Tibial nerve (tissue), 4 donors: ENCODE measurements around the gene AIDA.
"Not testable (repeated sequence)": the region's sequence is repeated elsewhere in the genome, so short reads cannot be mapped to it uniquely, and the experiment has no call there.

Experiments used
- CTCF ChIP-seq, 5 experiments: fragments of 200-600 bp in 3 of 5; fragments of 450-650 bp in 2 of 5; sonication (generic) in 3 of 5; IDR thresholded peaks; one replicate each; pipeline ENCODE4 v1.5.1; 2016 to 2019; ENCODE audit warnings: antibody characterized with exemption in 5 of 5, mild to moderate bottlenecking in 3 of 5, moderate library complexity in 2 of 5
- EP300 ChIP-seq, 2 donors: sonication (generic); formaldehyde crosslinking; IDR thresholded peaks; one replicate each; pipeline ENCODE4 v1.6.1; 2017; ENCODE audit warnings: antibody characterized with exemption in 2 of 2, mild to moderate bottlenecking in 1 of 2
- POLR2A ChIP-seq, 2 donors: fragments of 450-650 bp; IDR thresholded peaks; one replicate each; pipeline ENCODE4 v1.6.1; 2017; ENCODE audit warnings: antibody characterized with exemption in 2 of 2, mild to moderate bottlenecking in 2 of 2, moderate library complexity in 2 of 2

GRCh38 chr1:222668184-222668583 is 44.1 kb downstream of the AIDA start:
- not testable (repeated sequence) for TF ChIP-seq CTCF, EP300, POLR2A (IDR thresholded peaks at IDR 0.05)
